ENCODE measurements around the gene PITPNM1.

Gene PITPNM1

DNA sequence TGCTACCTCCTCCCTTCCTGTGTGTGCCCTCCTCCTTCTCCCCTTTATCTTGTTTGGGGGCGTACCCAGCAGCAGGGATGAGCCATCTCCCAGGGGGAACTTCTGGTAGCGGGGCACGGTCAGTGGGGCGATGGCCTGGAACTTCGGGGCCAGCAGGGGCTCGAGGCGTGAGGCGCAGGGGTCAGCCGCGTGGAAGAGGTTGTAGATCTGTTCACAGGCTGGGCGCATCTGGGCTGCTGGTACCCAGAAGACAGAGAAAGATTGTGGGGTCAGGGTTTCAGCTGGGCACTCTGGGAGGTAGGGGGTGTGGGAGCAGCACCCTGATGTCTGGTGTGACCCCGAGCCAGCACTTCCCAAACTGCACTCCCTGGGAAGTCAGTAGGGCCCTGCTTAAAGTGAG lies 9.1 kb downstream of the PITPNM1 start:
- ChIA-PET CTCF (no interaction called here), POLR2A (no interaction called here)
- DNase-seq (ENCODE audit: low read depth, low spot score) = no peak
- no peak overlapping the region for H3K4me3 ChIP-seq (ENCODE audit: low read depth, low read length)
- TF ChIP-seq, protein P1, sequence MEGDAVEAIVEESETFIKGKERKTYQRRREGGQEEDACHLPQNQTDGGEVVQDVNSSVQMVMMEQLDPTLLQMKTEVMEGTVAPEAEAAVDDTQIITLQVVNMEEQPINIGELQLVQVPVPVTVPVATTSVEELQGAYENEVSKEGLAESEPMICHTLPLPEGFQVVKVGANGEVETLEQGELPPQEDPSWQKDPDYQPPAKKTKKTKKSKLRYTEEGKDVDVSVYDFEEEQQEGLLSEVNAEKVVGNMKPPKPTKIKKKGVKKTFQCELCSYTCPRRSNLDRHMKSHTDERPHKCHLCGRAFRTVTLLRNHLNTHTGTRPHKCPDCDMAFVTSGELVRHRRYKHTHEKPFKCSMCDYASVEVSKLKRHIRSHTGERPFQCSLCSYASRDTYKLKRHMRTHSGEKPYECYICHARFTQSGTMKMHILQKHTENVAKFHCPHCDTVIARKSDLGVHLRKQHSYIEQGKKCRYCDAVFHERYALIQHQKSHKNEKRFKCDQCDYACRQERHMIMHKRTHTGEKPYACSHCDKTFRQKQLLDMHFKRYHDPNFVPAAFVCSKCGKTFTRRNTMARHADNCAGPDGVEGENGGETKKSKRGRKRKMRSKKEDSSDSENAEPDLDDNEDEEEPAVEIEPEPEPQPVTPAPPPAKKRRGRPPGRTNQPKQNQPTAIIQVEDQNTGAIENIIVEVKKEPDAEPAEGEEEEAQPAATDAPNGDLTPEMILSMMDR (IDR thresholded peaks at IDR 0.05; ENCODE audit: insufficient read depth, low read length, missing control alignments) = no peak

DNA sequence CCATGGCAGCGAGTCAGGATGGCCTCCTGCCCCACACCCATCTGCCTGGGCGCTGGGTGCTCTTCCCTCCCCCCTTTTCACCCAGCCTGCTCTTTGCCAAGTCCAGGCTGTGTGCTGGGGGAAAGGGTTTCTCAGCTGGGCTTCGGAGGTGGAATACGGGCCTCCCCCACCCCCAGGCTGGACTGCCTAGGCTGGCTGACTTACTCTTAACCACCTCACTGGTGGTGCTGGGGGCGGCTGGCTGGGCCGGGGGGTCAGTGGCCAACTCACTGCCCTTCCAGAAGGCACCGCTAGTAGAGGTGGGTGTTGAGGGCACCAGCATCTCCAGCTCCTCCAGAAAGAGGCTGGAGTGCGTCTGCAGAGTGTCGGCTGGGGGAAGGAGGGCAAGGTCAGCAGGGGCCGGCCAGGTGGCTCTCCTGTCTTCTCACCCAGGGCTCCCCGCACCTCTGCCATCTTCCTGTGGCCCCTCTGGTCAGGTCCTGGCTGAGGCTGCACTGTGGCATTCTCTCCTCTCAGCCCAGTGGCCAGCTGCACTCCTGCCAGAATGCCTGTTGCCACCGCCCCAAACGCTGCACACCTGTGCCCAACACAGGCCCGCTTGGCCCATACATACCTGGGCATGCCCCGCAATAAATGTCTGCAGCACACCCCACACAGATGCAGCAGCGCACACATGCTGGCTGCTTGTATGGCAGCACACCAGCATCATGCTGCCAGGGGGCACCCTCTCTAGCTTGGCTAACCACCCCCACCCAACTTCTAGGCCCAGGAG lies 9.7 kb downstream of the PITPNM1 start:
- ChIA-PET POLR2A (no interaction called here), CTCF (no interaction called here)
- no peak overlapping the region for H3K4me3 ChIP-seq (ENCODE audit: low read depth, low read length)
- DNase-seq (ENCODE audit: low read depth, low spot score) = no peak
- TF ChIP-seq, protein P1 (IDR thresholded peaks at IDR 0.05; ENCODE audit: insufficient read depth, low read length, missing control alignments) = no peak

DNA sequence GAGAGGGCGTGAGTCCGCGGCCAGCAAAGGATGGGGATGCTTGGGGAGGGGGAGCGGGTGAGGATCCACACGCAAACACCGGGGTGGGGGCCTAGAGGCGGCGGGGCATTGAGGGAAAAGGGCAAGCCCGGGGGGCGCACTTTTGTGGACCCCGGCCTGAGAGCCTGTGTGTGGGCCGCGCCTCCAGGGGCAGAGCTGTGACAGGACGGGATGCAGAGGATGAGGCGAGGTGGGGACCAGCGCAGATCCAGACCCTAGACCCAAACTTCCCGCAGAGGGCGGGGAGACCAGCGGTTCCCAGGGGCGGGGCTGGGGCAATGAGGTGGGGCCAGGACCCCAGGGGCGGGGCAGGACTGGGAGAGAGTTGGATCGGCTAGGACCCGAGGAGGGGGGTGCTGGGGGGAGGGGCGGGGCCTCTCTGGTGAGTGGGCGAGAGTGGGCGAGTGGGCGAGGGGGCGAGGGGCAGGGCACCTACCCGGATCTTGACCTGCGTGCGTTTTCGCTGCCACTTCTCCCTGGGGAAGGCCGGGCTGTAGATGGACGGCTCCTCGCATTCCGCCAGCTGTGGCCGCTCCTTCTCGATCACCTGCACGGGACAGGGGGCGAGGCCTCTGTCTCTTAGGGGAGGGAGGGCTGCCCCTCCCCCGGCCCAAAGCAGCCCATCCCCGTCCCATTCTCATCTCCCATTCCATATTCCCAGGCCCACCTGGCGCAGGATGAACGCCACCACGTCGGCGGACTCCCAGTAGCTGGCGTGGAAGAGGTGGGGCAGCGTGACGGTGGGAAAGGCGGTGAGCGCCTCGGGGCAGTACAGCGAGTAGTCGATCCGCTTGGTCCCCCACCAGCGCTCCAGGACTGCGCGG lies 10.6 kb downstream of the PITPNM1 start:
- no peak for DNase-seq (ENCODE audit: low read depth, low spot score)
- no peak overlapping the region for H3K4me3 ChIP-seq (ENCODE audit: low read depth, low read length)
- TF ChIP-seq, protein P1 (IDR thresholded peaks at IDR 0.05; ENCODE audit: insufficient read depth, low read length, missing control alignments) = no peak
- ChIA-PET CTCF (no interaction called here), POLR2A (no interaction called here)

DNA sequence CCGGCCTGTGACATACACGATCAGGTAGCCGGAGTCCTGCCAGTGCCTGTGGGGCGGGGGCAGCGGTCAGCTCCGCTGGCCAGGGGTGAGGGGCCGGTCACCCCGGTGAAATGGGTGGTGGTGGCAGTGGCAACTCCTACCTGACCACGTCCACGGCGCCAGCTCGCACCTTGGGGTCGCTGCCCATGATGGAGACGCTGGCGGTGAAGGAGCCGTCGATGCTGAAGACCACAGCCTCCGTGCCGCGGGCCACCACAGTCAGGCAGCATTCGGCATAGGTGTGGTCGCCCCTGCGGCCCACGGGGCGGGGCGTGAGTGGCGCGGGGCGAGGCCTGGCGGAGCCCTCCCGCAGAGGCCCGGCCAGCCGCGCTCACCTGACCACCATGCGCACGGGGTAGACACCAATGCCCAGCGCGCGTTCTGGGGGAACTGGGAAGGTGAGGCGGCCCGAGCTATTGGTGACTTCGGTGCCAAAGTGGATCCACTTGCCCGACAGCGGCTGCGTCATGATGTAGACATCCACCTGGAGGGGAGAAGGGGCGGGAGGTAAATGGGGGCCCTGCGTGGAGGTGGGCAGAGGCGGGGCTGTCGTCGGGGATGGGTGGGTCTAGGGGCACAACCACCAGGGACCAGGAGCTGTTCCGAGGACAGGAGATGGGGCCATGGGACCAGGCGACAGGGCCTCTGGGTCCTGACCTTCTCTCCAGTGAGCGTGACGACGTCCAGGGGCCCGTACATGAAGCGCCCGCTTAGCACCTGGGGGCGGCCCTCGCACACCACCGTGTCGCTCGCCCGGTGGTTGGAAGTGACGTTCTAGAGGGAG lies 11.4 kb downstream of the PITPNM1 start:
- POLR2A ChIA-PET = no interaction called here
- CTCF ChIA-PET = no interaction called here
- DNase-seq (ENCODE audit: low read depth, low spot score) = no peak
- H3K4me3 ChIP-seq (ENCODE audit: low read depth, low read length) = no peak overlapping the region
- TF ChIP-seq, protein P1 (IDR thresholded peaks at IDR 0.05; ENCODE audit: insufficient read depth, low read length, missing control alignments) = no peak

DNA sequence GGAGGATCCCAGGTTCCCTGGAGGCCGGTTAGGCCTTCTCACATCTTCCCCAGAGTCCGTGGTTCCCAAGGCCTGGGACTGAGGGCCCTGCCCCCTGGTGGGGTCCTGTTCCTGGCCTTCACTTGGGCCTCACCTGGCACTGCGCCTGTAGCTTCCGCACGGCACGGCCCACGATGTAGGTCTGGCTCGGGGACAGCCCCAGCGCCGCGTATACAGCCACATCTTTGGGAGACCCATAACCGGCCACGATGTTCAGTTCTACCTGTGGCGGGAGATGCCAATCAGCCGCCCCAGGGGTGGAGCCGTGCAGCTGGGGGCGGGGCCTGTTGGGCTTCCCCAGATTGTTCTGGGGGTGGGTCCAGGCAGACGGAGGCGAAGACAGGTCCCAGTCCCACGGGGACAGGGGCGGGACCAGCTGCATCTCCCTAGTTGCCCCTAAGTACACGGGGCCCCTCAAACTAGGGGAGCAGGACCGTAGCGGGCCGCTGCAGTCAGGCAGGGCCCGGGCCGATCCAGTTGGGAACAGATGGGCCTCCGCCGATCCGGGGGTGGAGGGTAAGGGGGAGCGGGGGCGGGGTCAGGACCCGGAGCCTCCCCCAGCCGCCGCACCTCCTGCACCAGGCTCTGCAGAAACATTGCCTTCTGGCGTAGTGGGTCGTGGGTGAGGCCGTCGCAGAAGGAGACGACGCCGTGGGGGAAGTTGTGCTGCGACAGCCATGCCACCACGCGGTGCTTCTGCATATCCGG lies 12.2 kb downstream of the PITPNM1 start:
- POLR2A ChIA-PET = no interaction called here
- TF ChIP-seq, protein P1 (IDR thresholded peaks at IDR 0.05; ENCODE audit: insufficient read depth, low read length, missing control alignments) = no peak
- H3K4me3 ChIP-seq (ENCODE audit: low read depth, low read length) = no peak overlapping the region
- no peak for DNase-seq (ENCODE audit: low read depth, low spot score)
- CTCF ChIA-PET = interaction anchor here (0.9 kb wide), 1 partner anchor 147 kb away, joined by 3 read pairs; no protein-coding TSS in a partner anchor
